NCI-H2171 treated with DMSO at 0.1 percent for 48 hours (cell line): ENCODE data around the gene TRO.
A peak's percentile ranks its signal among the peaks of the same experiment; 100 is the strongest.

Experiments
- DNase-seq: peaks from one replicate; lab custom pipeline; 2025; lab: John Stamatoyannopoulos, UW

Gene TRO, protein sequence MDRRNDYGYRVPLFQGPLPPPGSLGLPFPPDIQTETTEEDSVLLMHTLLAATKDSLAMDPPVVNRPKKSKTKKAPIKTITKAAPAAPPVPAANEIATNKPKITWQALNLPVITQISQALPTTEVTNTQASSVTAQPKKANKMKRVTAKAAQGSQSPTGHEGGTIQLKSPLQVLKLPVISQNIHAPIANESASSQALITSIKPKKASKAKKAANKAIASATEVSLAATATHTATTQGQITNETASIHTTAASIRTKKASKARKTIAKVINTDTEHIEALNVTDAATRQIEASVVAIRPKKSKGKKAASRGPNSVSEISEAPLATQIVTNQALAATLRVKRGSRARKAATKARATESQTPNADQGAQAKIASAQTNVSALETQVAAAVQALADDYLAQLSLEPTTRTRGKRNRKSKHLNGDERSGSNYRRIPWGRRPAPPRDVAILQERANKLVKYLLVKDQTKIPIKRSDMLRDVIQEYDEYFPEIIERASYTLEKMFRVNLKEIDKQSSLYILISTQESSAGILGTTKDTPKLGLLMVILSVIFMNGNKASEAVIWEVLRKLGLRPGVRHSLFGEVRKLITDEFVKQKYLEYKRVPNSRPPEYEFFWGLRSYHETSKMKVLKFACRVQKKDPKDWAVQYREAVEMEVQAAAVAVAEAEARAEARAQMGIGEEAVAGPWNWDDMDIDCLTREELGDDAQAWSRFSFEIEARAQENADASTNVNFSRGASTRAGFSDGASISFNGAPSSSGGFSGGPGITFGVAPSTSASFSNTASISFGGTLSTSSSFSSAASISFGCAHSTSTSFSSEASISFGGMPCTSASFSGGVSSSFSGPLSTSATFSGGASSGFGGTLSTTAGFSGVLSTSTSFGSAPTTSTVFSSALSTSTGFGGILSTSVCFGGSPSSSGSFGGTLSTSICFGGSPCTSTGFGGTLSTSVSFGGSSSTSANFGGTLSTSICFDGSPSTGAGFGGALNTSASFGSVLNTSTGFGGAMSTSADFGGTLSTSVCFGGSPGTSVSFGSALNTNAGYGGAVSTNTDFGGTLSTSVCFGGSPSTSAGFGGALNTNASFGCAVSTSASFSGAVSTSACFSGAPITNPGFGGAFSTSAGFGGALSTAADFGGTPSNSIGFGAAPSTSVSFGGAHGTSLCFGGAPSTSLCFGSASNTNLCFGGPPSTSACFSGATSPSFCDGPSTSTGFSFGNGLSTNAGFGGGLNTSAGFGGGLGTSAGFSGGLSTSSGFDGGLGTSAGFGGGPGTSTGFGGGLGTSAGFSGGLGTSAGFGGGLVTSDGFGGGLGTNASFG (N-terminal part only)

DNA sequence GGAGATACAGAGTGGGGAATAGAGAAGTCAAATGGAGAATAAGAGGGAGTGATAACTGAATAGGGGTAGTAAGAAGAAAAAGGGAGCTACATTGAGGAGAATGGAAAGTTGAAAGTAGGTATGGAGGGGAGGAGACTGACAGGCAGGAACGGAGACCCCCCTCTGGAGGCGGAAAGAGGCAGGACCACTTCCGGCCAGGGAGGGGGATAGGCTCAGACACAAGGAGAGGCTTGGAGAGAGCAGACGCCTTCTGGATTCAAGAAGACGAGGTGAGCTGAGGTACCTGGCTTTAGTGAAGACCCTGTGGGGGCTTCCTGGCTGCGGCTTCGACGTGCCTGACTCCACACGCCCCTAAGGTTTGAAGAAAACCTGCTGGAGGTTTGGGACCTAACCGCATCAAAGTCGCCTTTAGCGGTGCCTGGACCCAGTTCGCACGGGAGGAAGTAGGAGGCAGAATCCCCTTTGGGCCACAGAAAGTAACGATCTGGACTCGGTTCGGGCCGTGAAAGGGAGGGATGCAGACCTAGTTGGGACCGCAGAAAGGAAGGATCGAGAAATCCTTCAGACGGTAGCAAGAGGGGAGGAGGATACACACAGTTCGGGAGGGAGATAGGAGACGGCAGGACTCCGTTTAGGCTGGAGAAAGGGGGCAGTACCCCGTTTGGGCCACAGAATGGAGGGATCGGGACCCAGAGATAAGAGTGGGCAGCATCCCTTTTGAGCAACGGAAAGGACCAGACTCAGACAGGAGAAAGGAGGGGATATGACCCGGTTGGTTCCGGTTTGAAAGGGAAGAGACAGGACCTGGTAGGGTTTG lies at the start of gene TRO:
TSS of gene TRO (plus strand) at position 215 of the 817 bp plus-strand sequence. CDS start 1,423 bp downstream, outside the sequence.
- peak; percentile 63 for DNase-seq

DNA sequence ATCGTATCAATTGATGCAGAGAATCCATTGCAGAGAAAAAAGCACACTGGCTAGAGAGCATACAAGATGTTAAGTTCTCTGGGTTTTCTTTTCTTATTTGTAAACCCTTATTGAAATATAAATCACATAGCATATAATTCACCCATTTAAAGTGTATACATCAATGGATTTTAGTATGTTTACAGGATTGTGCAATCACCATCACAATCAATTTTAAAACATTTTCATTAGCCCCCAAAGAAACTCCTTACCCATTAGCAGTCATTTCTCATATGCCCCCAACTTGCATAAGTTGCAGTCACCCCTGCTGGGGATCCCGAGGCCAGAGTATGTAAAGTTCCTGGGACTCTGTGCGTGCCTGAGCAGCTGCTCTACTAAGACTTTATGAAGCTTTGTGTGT lies 34.9 kb upstream of the TRO start:
- no peak for DNase-seq

DNA sequence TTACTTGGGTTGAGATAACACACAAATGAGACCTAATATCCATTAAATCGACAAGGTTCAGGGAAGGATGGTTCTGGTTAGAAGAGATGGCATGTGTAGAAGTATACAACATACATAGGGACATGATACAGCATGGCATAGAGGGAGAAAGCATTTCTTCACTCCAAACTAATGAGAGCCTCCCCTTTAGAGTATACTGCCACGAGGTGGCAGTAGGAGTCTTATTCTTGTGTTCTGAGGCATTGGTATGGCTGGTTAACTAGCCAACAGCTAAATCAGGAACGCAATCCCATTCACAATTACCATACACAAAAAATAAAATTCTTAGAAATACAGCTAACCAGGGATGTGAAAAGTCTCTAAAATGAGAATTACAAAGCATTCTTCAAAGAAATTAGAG lies 29.1 kb upstream of the TRO start:
- no peak for DNase-seq

DNA sequence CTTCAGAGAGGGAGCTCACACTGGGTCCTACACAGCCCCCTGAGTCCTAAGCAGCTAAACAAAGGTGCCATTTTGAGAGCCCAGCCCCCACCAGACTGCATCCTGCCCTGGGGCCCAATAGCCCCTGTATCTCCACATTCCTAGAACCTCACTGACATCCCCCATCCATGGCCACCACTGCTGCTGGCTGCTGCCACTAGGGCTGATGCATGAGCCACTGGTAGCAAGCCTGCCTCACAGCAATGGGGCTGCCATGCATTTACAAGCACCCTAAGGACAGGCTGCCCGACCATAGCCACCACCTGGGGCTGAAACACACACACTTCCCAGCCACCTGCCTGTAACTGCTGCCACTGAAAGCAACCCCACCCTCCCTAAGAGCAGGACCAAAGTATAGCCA lies 26.5 kb upstream of the TRO start:
- no peak for DNase-seq

DNA sequence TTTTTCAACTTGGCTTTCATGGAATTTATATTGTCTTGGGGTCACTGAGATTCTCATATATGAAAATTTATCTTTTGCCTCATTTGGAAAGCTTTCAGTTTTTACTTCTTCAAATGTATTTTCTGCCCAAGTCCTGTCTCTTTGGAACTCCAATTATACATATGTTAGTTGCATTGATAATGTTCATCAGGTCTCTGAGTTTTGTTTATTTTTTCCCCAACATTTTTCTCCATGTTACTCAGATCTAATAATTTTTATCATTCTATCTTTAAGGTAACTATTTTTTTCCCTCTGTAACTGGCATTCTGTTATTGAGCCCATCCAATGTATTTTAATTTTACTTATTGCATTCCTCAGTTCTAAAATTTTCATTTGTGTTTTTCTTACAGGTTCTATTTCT lies 10.7 kb upstream of the TRO start:
- no peak for DNase-seq

DNA sequence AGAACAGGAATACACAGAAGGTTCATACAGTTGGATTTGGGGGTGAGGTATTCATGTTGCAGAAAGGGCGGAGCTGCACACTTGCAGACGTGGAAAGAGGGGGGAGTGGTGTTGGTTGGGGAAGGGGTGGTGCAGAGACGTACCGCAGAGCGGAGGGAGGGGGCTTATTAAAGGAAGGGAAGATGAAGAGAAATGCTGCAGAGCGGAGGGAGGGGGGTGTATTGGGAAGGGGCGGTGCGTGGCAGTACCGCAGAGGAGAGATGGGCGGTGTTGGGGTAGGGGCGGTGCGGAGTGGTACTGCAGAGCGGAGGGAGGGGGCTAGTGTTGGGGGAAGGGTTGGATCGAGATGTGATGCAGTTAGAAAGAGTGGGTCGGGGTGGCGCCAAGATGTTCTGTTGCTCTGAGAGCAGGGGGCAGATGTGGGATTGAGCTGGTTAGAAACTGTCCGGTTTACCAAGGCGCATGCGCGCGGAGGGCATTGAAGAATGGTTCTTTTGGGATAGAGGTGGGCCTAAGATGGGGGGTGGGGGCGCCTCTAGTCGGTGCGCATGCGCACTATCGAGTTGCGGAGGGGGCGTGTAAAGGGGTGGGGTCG lies 900 bp downstream of the TRO start:
- peak; percentile 65 for DNase-seq

DNA sequence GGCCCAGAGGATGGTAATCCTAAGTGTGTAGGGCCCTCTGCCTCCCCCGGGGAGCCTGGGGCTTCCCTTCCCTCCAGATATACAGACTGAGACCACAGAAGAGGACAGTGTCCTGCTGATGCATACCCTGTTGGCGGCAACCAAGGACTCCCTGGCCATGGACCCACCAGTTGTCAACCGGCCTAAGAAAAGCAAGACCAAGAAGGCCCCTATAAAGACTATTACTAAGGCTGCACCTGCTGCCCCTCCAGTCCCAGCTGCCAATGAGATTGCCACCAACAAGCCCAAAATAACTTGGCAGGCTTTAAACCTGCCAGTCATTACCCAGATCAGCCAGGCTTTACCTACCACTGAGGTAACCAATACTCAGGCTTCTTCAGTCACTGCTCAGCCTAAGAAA lies 1.9 kb downstream of the TRO start:
- no peak for DNase-seq

DNA sequence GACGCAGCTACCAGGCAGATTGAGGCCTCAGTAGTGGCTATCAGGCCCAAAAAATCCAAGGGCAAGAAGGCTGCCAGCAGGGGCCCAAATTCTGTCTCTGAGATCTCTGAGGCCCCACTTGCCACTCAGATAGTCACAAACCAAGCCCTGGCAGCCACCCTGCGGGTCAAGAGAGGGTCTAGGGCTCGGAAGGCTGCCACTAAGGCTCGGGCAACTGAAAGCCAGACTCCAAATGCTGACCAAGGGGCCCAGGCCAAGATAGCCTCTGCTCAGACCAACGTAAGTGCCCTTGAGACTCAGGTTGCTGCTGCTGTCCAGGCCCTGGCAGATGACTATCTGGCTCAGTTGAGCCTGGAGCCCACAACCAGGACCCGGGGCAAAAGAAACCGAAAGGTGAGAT lies 2.8 kb downstream of the TRO start:
- no peak for DNase-seq

DNA sequence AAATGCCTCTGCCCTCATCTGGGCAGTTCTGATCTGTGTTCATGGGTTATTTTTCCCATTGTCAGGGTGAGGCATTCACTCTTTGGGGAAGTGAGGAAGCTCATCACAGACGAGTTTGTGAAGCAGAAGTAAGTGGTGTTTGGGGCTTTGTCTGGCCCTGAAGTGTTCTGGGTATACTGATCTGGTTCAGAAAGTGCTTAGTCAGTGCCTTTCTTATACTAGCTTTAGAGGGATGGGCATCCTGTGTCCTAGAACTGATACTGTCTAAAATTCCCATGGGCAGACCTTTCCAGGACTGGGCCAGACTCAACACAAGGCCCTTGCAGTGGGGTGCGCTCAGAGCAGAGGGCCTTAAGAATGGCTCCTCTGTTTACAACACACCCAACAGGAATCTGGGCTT lies 6.4 kb downstream of the TRO start:
- DNase-seq = no peak

DNA sequence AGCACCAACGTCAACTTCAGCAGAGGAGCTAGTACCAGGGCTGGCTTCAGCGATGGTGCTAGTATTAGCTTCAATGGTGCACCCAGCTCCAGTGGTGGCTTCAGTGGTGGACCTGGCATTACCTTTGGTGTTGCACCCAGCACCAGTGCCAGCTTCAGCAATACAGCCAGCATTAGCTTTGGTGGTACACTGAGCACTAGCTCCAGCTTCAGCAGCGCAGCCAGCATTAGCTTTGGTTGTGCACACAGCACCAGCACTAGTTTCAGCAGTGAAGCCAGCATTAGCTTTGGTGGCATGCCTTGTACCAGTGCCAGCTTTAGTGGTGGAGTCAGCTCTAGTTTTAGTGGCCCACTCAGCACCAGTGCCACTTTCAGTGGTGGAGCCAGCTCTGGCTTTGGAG lies 8.3 kb downstream of the TRO start:
- DNase-seq = no peak

DNA sequence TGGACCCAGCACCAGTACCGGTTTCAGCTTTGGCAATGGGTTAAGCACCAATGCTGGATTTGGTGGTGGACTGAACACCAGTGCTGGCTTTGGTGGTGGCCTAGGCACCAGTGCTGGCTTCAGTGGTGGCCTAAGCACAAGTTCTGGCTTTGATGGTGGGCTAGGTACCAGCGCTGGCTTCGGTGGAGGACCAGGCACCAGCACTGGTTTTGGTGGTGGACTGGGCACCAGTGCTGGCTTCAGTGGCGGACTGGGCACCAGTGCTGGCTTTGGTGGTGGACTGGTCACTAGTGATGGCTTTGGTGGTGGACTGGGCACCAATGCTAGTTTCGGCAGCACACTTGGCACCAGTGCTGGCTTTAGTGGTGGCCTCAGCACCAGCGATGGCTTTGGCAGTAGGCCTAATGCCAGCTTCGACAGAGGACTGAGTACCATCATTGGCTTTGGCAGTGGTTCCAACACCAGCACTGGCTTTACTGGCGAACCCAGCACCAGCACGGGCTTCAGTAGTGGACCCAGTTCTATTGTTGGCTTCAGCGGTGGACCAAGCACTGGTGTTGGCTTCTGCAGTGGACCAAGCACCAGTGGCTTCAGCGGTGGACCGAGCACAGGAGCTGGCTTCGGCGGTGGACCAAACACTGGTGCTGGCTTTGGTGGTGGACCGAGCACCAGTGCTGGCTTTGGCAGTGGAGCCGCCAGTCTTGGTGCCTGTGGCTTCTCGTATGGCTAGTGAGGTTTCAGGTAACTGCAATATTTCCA lies 9.8 kb downstream of the TRO start:
- DNase-seq = no peak

DNA sequence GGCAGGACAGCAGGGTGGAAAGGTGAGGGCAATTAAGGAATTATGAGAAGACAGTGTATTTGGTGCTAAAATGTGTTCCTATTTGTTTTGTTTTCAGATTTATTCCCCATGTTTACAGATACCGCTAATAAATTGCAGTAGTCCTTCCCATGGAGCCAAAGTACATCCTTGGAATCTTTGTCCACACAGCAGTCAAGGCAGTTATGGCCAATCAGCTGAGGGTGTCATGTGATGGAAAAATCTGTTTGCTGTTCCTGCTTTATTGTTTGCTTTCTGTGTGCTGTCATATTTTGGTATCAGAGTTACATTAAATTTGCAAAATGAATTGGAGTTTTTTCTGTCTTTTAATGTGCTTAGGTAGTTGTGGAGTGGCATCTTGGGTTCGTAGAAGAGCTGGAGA lies 10.5 kb downstream of the TRO start:
- DNase-seq = no peak

DNA sequence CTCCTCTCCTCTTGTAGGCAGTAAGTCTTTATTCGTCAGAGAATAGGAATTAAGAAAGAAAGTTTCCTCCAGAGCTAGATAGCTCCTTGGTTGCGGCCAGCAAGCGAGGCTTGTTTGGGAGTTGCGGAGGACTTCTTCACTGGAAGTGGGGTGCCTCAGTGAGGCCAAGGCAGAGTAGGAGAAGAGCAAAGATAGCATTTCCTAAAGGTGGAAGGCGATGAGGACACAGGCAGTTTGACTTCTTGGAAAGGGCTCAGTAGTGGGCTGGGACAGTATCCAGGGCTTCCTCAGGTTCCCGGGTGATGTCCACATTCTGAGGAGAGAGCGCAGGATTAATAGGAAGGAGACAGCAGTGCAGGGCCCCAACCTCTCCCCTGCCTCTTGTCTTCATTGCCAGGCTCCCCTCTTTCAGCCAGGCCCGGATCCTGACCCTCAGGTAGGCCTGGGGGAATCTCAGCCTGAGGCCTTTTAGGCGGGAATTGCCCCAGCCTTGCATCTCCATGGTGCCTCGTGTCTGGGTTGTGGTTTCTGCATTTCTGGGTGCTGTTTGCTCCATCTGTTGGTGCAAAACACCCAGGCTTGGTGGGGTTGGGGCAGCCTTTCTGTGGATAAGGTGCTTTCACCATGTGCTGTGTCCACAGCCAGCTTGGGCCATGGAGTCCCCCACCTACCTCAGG lies 12.7 kb downstream of the TRO start:
- DNase-seq = no peak

DNA sequence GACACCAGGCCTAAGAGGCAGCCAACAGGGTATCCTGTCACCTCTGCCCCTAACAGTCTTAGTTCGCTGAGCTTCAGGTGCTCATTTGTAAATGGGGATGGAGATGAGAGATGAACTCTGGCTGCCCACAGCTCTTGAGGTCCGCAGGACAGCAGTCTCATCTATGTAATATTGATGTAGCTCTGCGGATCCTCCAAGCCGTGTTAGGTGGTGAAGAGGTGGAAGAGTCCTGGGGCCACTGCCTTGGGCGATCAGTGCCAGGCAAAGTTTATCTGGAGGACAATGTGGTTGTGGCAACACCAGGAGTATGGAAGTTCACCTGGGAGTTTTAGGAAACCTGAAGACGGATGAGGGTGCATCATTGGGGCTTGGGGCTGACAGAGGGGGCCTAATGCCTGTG lies 13.4 kb downstream of the TRO start:
- DNase-seq = no peak

DNA sequence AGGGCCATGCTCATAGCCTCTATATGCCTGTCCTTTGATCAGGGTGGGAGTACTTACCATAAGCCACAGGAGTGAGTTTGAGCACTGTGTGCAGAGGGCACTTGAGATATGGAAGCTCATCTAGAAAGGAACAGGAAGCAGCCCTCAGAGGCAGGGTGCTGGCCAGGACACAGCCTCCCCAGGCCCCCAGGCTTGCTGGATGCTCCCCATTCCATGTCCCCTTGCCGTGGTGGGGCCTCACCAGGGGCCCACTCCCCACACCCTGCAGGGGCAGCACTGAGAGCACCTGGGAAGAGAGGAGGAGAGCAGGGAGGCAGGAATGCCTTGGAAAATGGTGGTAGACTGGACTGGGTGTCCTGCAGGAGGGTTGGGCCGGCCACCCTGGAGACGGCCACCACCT lies 14.3 kb downstream of the TRO start:
- DNase-seq = no peak

DNA sequence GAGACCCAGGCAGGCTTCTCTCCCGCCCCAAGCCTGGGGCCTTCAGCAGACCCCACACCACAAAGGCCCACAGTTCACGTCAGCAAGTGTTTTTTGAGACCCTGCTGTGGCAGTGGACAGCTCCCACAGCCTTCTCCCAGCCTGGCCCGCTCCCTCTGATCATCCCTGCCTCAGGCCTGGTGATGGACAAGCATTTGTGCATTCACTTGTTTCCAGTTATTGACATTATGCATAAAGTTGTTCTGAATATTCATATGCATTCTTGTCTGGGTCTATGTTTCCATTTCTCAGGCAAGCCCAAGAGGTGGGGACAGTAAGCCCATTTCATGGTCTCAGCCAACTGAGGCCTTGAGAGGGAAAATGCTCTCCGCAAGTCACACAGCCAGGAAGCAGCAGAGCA lies 14.7 kb downstream of the TRO start:
- DNase-seq = no peak

DNA sequence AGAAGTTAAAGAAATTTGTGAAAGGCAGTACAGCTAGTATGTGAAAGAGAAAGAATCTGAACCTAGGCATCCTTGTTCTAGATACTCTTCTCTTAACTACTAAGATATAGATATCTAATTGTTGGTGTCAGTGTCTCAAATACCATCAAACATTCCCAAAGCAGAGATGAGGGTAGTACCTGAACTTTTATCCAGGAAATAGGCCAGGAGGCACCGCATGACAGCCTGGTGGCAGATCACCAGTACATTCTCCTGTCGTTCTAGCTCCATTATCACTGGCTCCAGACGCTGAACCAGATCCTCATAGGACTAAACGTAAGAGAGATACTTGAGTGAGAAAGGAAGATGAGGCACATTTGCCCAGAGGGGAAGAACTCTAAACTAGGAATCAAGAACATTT lies 16.8 kb downstream of the TRO start:
- DNase-seq = no peak

DNA sequence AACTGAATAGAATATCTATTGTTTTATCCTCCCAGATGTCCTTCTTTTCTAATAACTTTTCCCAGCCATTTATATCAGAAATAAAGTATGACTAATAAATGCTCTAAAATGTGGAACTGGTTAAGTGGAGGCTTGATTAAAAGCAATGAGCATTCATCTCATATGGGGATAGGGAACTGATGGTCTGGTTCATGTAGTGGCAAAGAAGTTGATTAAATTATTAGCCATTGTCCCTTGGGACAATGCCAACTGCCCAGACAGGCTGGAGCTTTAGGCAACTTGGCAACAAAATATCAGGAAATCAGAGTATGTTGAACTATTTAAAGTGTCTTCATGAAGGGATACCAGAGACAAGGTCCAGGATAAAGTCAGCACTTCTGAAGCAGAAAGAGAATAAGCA lies 24.2 kb downstream of the TRO start:
- DNase-seq = no peak

DNA sequence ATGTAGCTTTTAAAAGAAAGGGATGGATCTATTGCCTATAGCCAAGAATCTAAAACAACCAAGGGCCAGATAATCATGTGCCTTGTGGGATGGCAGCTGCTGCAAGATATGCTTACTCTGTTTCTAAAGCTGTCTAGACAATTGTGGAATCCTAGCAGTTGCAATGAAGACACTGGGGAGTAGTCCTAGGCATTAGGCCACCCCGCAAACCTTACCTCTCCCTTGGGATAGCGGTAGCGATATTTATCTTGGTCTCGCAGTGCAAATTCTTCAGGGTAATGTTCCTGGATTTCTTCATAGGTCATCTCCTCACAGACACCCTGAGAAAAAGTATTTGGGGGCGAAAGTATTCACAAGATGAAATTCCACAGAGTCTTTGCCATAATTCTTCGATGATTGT lies 24.6 kb downstream of the TRO start:
- no peak for DNase-seq
